IMR-90 (cell line): Measurements from ENCODE around the gene DBH. TPM values are rescaled to one million over a fixed set of nuclear protein-coding genes. Genes with fewer than 3 reads are reported as not detected.

Source experiments
- ATAC-seq: fragments of 200-7000 bp; cut with Tn5 transposase; 2 replicates; pipeline ENCODE4 v1.9.1; 2020; ENCODE audit warnings: low read depth, mild to moderate bottlenecking, moderate library complexity
- BruUV-seq: library from RNA; stranded (reverse); fragments of 400-500 nt; replicated peaks from 2 replicates; lab custom pipeline; 2021; lab: Mats Ljungman, UMichigan
- CTCF ChIA-PET: fragments of 300-600 bp; formaldehyde crosslinking; extraction: SDS; loops from one replicate; lab custom pipeline; 2021; ENCODE audit warnings: antibody characterized with exemption; lab: Yijun Ruan, JAX
- POLR2A ChIA-PET: fragments of 300-600 bp; sonication (Branson Sonifier 250); formaldehyde crosslinking; loops from one replicate; lab custom pipeline; 2022; ENCODE audit warnings: antibody characterized with exemption; ENCODE audit not compliant: unreplicated experiment; lab: Charles Lee
- DNase-seq: peaks from one replicate; pipeline ENCODE4 v3.0.0; 2013
- H2AFZ ChIP-seq: replicated peaks from 2 replicates; pipeline ENCODE3; 2013; ENCODE audit warnings: low read length, mild to moderate bottlenecking; ENCODE audit not compliant: poor library complexity
- H2AK5ac ChIP-seq: 2 replicates; pipeline ENCODE4 v1.6.1; 2013; ENCODE audit warnings: low read depth, low read length, inconsistent platforms
- H2AK9ac ChIP-seq: replicated peaks from 2 replicates; pipeline ENCODE3; 2013; ENCODE audit warnings: mild to moderate bottlenecking, low read depth, low read length, moderate library complexity; ENCODE audit not compliant: poor library complexity
- H2BK120ac ChIP-seq: 2 replicates; pipeline ENCODE4 v1.6.1; 2013; ENCODE audit warnings: low read depth, low read length, inconsistent platforms
- H2BK15ac ChIP-seq: 3 replicates; pipeline ENCODE4 v1.6.1; 2013; ENCODE audit warnings: low read depth, low read length, inconsistent platforms
- H2BK20ac ChIP-seq: 2 replicates; pipeline ENCODE4 v1.6.1; 2013; ENCODE audit warnings: low read depth, mild to moderate bottlenecking, inconsistent platforms, low read length, moderate library complexity
- H2BK5ac ChIP-seq: 2 replicates; pipeline ENCODE4 v1.6.1; 2013; ENCODE audit warnings: mild to moderate bottlenecking, low read depth, low read length, inconsistent platforms; ENCODE audit not compliant: poor library complexity, severe bottlenecking
- H3K14ac ChIP-seq: replicated peaks from 2 replicates; pipeline ENCODE4 v1.6.1; 2013; ENCODE audit warnings: low read depth, low read length, inconsistent platforms
- H3K18ac ChIP-seq: 2 replicates; pipeline ENCODE4 v1.6.1; 2013; ENCODE audit warnings: low read depth, low read length, control low read depth
- H3K23ac ChIP-seq: 2 replicates; pipeline ENCODE4 v1.6.1; 2013; ENCODE audit warnings: low read depth, low read length, inconsistent platforms
- H3K27ac ChIP-seq: 2 replicates; pipeline ENCODE4 v1.5.1; 2013; ENCODE audit warnings: mild to moderate bottlenecking, control low read depth, low read length; ENCODE audit not compliant: insufficient read depth
- H3K27me3 ChIP-seq: 2 replicates; pipeline ENCODE4 v1.6.1; 2013; ENCODE audit warnings: low read length; ENCODE audit not compliant: control insufficient read depth, insufficient read depth
- H3K36me3 ChIP-seq: 2 replicates; pipeline ENCODE4 v1.6.1; 2013; ENCODE audit warnings: low read length, mixed read lengths; ENCODE audit not compliant: control insufficient read depth, insufficient read depth
- H3K4ac ChIP-seq: 2 replicates; pipeline ENCODE4 v1.6.1; 2013; ENCODE audit warnings: low read depth, low read length, inconsistent platforms
- H3K4me1 ChIP-seq: 2 replicates; pipeline ENCODE4 v1.6.1; 2013; ENCODE audit warnings: low read length, mixed read lengths; ENCODE audit not compliant: control insufficient read depth, insufficient read depth
- H3K4me2 ChIP-seq: 2 replicates; pipeline ENCODE4 v1.6.1; 2013; ENCODE audit warnings: low read depth, mild to moderate bottlenecking, control low read depth, low read length, moderate library complexity
- H3K4me3 ChIP-seq: 2 replicates; pipeline ENCODE4 v1.5.1; 2013; ENCODE audit warnings: low read depth, mild to moderate bottlenecking, control low read depth, low read length, moderate library complexity; ENCODE audit not compliant: insufficient read depth
- H3K56ac ChIP-seq: 2 replicates; pipeline ENCODE4 v1.6.1; 2013; ENCODE audit warnings: low read length, inconsistent platforms; ENCODE audit not compliant: insufficient read depth; ENCODE audit errors: extremely low read depth
- H3K79me1 ChIP-seq, 2 experiments: 2 replicates each; pipeline ENCODE4 v1.6.1; 2013; ENCODE audit warnings: low read length in 2 of 2, inconsistent platforms in 1 of 2, low read depth in 1 of 2
- H3K9ac ChIP-seq: 2 replicates; pipeline ENCODE4 v1.6.1; 2013; ENCODE audit warnings: low read depth, low read length, control low read depth
- H3K9me1 ChIP-seq: 2 replicates; pipeline ENCODE4 v1.6.1; 2013; ENCODE audit warnings: low read length, inconsistent platforms; ENCODE audit not compliant: insufficient read depth
- H3K9me3 ChIP-seq: 2 replicates; pipeline ENCODE4 v1.6.1; 2013; ENCODE audit warnings: low read length; ENCODE audit not compliant: control insufficient read depth, insufficient read depth
- H4K20me1 ChIP-seq: 2 replicates; pipeline ENCODE4 v1.6.1; 2013; ENCODE audit warnings: low read length, inconsistent platforms; ENCODE audit not compliant: insufficient read depth
- H4K5ac ChIP-seq: 2 replicates; pipeline ENCODE4 v1.6.1; 2013; ENCODE audit warnings: mild to moderate bottlenecking, low read depth, low read length, control low read depth
- H4K8ac ChIP-seq, 2 experiments: 2 replicates each; pipeline ENCODE4 v1.6.1; 2013; ENCODE audit warnings: low read depth in 2 of 2, low read length in 2 of 2, control low read depth in 1 of 2, inconsistent platforms in 1 of 2
- H4K91ac ChIP-seq: 2 replicates; pipeline ENCODE4 v1.6.1; 2013; ENCODE audit warnings: low read depth, low read length, inconsistent platforms; ENCODE audit not compliant: insufficient read depth
- BHLHE40 ChIP-seq: fragments of 150-350 bp; IDR thresholded peaks from 2 replicates; pipeline ENCODE4 v1.6.1; 2016; ENCODE audit warnings: mild to moderate bottlenecking, low read depth, low read length
- CEBPB ChIP-seq: IDR thresholded peaks from 2 replicates; pipeline ENCODE4 v1.6.1; 2012; ENCODE audit warnings: low read depth, low read length, improper control_type of control experiment
- CHD1 ChIP-seq: IDR thresholded peaks from 2 replicates; pipeline ENCODE4 v1.6.1; 2012; ENCODE audit warnings: low read depth, low read length, improper control_type of control experiment
- ELK1 ChIP-seq: fragments of 150-350 bp; IDR thresholded peaks from 2 replicates; pipeline ENCODE4 v1.6.1; 2016; ENCODE audit warnings: low read depth, mild to moderate bottlenecking, low read length, moderate library complexity, borderline replicate concordance
- FOS ChIP-seq: fragments of 150-350 bp; IDR thresholded peaks from 2 replicates; pipeline ENCODE4 v1.6.1; 2016; ENCODE audit warnings: low read depth, low read length
- MAFK ChIP-seq: IDR thresholded peaks from 2 replicates; pipeline ENCODE4 v1.6.1; 2012; ENCODE audit warnings: low read depth, low read length, improper control_type of control experiment
- MAZ ChIP-seq: IDR thresholded peaks from 2 replicates; pipeline ENCODE4 v1.6.1; 2012; ENCODE audit warnings: low read depth, mild to moderate bottlenecking, low read length, improper control_type of control experiment, moderate library complexity, borderline replicate concordance
- MXI1 ChIP-seq: IDR thresholded peaks from 2 replicates; pipeline ENCODE4 v1.6.1; 2012; ENCODE audit warnings: low read depth, mild to moderate bottlenecking, low read length, moderate library complexity, borderline replicate concordance
- NFE2L2 ChIP-seq: fragments of 150-350 bp; IDR thresholded peaks from 2 replicates; pipeline ENCODE4 v1.6.1; 2016; ENCODE audit warnings: low read depth, mild to moderate bottlenecking, low read length
- POLR2A ChIP-seq: IDR thresholded peaks from 2 replicates; pipeline ENCODE4 v1.6.1; 2012; ENCODE audit warnings: mild to moderate bottlenecking, low read depth, low read length
- RAD21 ChIP-seq: IDR thresholded peaks from 2 replicates; pipeline ENCODE4 v1.6.1; 2012; ENCODE audit warnings: low read length, improper control_type of control experiment
- SMC3 ChIP-seq: fragments of 150-350 bp; IDR thresholded peaks from 2 replicates; pipeline ENCODE4 v1.6.1; 2016; ENCODE audit warnings: low read depth, mild to moderate bottlenecking, antibody characterized with exemption, low read length, moderate library complexity
- USF2 ChIP-seq: fragments of 150-350 bp; IDR thresholded peaks from 2 replicates; pipeline ENCODE4 v1.6.1; 2017; ENCODE audit warnings: mild to moderate bottlenecking, antibody characterized with exemption, low read length, low read depth
- WGBS, 2 experiments: methylation state at CpG; one replicate each; pipeline versions ENCODE4 v1.1.5 to v1.1.7; 2013; ENCODE audit warnings: missing lambda C conversion rate in 2 of 2; ENCODE audit not compliant: insufficient read length in 1 of 2; ENCODE audit errors: extremely low coverage in 2 of 2; 5-methylcytosine and 5-hydroxymethylcytosine counted together
- dilution Hi-C: fragments of 300-500 bp; cut with HindIII; formaldehyde crosslinking; loops from one replicate; pipeline ENCODE4 v1.14.3; 2018; ENCODE audit warnings: low sequenced_read_pairs; ENCODE audit not compliant: unreplicated experiment
- in situ Hi-C: fragments of 300-500 bp; cut with MboI; formaldehyde crosslinking; loops from 3 replicates; pipeline ENCODE4 v1.14.3; 2019; ENCODE audit warnings: low sequenced_read_pairs, inconsistent platforms, mixed read lengths
- intact Hi-C: fragments of 100-400 bp; cut with micrococcal nuclease; formaldehyde crosslinking; loops from 2 replicates; pipeline ENCODE4 v1.10.0; 2022
- polyA plus RNA-seq, 3 experiments: library from polyadenylated mRNA; depleted of rRNA; stranded (reverse); fragments of >200 nt; gene quantifications; 2 replicates each; pipeline ENCODE4 v1.2.3, GENCODE V29; 2012; ENCODE audit warnings: low replicate concordance in 1 of 3
- total RNA-seq: library from RNA; depleted of rRNA; stranded (reverse); fragments of >200 nt; gene quantifications from 2 replicates; pipeline ENCODE4 v1.2.3, GENCODE V29; 2012

DBH gene
- total and polyA plus RNA-seq, 2 of the 4 experiments (the other 2 are of a cell fraction), result not detected

- no peak for ATAC-seq
- intact Hi-C loops, result no loop called here
- H3K23ac ChIP-seq, result no peak overlapping the region
- ChIA-PET CTCF (no interaction called here), POLR2A (no interaction called here)
- H2AK5ac ChIP-seq, result no peak overlapping the region
- H3K9me1 ChIP-seq, result no peaks in the 10 kb centered on the region
- no peak overlapping the region for H2BK15ac ChIP-seq
- peak overlapping the region; percentile 75 for H2AFZ ChIP-seq
- no peak overlapping the region for H4K5ac ChIP-seq
- H2BK20ac ChIP-seq, result no peak overlapping the region
- H3K14ac ChIP-seq, result no peak overlapping the region
- DNase-seq, result no peak
- no peak overlapping the region for H3K56ac ChIP-seq
- H3K36me3 ChIP-seq, result no peaks in the 10 kb centered on the region
- H3K4ac ChIP-seq, result no peak overlapping the region
- H3K18ac ChIP-seq, result no peak overlapping the region
- TF ChIP-seq BHLHE40 (no peak), NFE2L2 (no peak), SMC3 (no peak), FOS (no peak), MAZ (no peak), USF2 (no peak), POLR2A (no peak), CEBPB (no peak), RAD21 (no peak), MXI1 (no peak), CHD1 (no peak), MAFK (no peak), ELK1 (no peak)
- 49% methylated on average over 9 of the region's 13 CpGs; no CpG with 5 or more reads in 1 of the 2 experiments for WGBS, 2 experiments
- H3K9ac ChIP-seq, result no peak overlapping the region
- no TSS peak for BruUV-seq
- H4K91ac ChIP-seq, result no peak overlapping the region
- no peaks in the 10 kb centered on the region for H3K79me1 ChIP-seq
- H2AK9ac ChIP-seq, result peak overlapping the region; percentile 1
- no peak overlapping the region for H3K4me2 ChIP-seq
- H3K9me3 ChIP-seq, result no peaks in the 10 kb centered on the region
- H3K4me3 ChIP-seq, result no peak overlapping the region
- no peak overlapping the region for H4K8ac ChIP-seq
- no peaks in the 10 kb centered on the region for H4K20me1 ChIP-seq
- H2BK120ac ChIP-seq, result no peak overlapping the region
- H2BK5ac ChIP-seq, result no peak overlapping the region
- 0 out of 2 replicates have a peak, but pooled peaks cover 1% of the 10 kb centered on the region for H3K4me1 ChIP-seq
- dilution Hi-C loops, result no loop called here
- peaks cover 31% of the 10 kb centered on the region for H3K27me3 ChIP-seq
- in situ Hi-C loops, result no loop called here
- H3K27ac ChIP-seq, result no peak overlapping the region
Observed at GRCh38 chr9:133659516-133659915, 23.4 kb downstream of the DBH start.
